Right forelimb (tissue), 1 donor: ENCODE data around the gene DOK3.

Experiments
- DNase-seq: peaks from one replicate; pipeline ENCODE4 v3.0.0-alpha.2; 2018

The DOK3 gene

GRCh38 chr5:177478711-177479646 lies 30.6 kb downstream of the DOK3 start:
- peak; percentile 67 for DNase-seq

GRCh38 chr5:177477701-177478477 lies 31.7 kb downstream of the DOK3 start:
- DNase-seq: no peak

- no peak for DNase-seq
Observed at GRCh38 chr5:177476531-177477233, 32.9 kb downstream of the DOK3 start.

- no peak for DNase-seq
Observed at GRCh38 chr5:177475563-177476427, 33.8 kb downstream of the DOK3 start.

GRCh38 chr5:177474846-177475562 lies 34.6 kb downstream of the DOK3 start:
- no peak for DNase-seq

- no peak for DNase-seq
Observed at GRCh38 chr5:177474002-177474476, 35.6 kb downstream of the DOK3 start.

- peak; percentile 85 for DNase-seq
Observed at GRCh38 chr5:177473443-177474001, 36.1 kb downstream of the DOK3 start, which contains the start of gene DBN1. Gene DBN1 (minus strand): TSS chr5:177473634. CDS start chr5:177473521, 113 bp downstream.

GRCh38 chr5:177472460-177473442 lies 36.9 kb downstream of the DOK3 start:
- DNase-seq: peak; percentile 76

- no peak for DNase-seq
Observed at GRCh38 chr5:177471610-177472356, 37.8 kb downstream of the DOK3 start.

- no peak for DNase-seq
Observed at GRCh38 chr5:177470759-177471536, 38.7 kb downstream of the DOK3 start.

- DNase-seq: no peak
Observed at GRCh38 chr5:177469750-177470525, 39.7 kb downstream of the DOK3 start.

- no peak for DNase-seq
Observed at GRCh38 chr5:177468685-177469628, 40.7 kb downstream of the DOK3 start.

GRCh38 chr5:177468329-177468684 lies 41.3 kb downstream of the DOK3 start:
- no peak for DNase-seq

GRCh38 chr5:177467436-177467835 lies 42.2 kb downstream of the DOK3 start:
- no peak for DNase-seq

- DNase-seq: no peak
Observed at GRCh38 chr5:177466861-177467260, 42.8 kb downstream of the DOK3 start.

GRCh38 chr5:177465044-177465443 lies 44.6 kb downstream of the DOK3 start:
- DNase-seq: no peak
